Placental epithelial cell (primary cell): Measurements from ENCODE around the gene NOC3L. TPM values are rescaled to one million over a fixed set of nuclear protein-coding genes. Genes with fewer than 3 reads are reported as not detected.

ENCODE experiments used
- total RNA-seq: library from RNA; depleted of rRNA; stranded (reverse); fragments of >200 nt; gene quantifications from 2 replicates; pipeline ENCODE4 v1.2.3, GENCODE V29; 2012

NOC3L gene
- total RNA-seq = 9.4 and 11.1 TPM in 2 replicates

GRCh38 chr10:94362360-94363250, at the start of gene NOC3L:
Gene NOC3L (minus strand): TSS chr10:94362939. CDS start chr10:94362838, 101 bp downstream.

GRCh38 chr10:94402204-94402842, 39.6 kb upstream of the NOC3L start, which contains the start of gene TBC1D12:
Gene TBC1D12 (plus strand): TSS chr10:94402541. CDS start chr10:94402614, 73 bp downstream.

Other genes with a start within 250 kb of the NOC3L start
- gene TBC1D12, start 39.6 kb upstream of the NOC3L start, total RNA-seq = 10.2 and 10.3 TPM in 2 replicates
- 14.4 and 15.7 TPM in 2 replicates for gene HELLS, start 182.8 kb upstream of the NOC3L start, total RNA-seq